Left kidney (tissue), 2 donors: ENCODE measurements around the gene RALA. TPM values are rescaled to one million over a fixed set of nuclear protein-coding genes. Genes with fewer than 3 reads are reported as not detected.
"Not testable (repeated sequence)": the region's sequence is repeated elsewhere in the genome, so short reads cannot be mapped to it uniquely, and the experiment has no call there.

Experiments
- DNase-seq: peaks from one replicate; pipeline ENCODE4 v3.0.0-alpha.2; 2013
- polyA plus RNA-seq: library from polyadenylated mRNA; unstranded; fragments of 120-200 nt; gene quantifications from one replicate; pipeline ENCODE4 v1.2.1, GENCODE V29; 2013; ENCODE audit not compliant: insufficient read length

Gene RALA
- polyA plus RNA-seq, 1 donor = 73.4 TPM

DNA sequence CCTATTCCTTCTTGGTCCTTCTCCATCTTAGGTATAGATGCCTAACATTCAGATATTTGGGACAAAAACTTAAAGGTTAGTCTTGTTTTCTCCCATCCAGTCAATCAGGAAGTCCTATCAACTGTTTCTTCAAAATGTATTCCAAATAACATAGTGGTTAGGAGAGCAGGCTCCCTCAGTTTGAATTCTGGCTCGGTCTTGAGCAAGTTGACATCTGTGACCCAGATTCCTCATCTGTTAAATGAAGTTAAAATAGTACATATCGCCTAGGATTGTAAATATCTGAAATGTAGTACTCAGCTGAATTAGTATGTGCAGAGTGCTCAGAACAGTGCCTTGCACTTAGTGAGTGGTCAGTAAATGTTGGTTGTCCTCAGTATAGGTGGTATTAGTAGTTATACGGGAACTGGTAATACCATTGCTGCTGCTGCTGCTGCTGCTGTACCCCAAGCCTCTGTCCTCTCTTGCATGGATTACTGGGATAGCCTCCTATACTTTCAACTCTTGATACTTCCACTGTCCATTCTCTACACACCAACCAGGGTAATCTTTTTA lies 58.6 kb downstream of the RALA start:
- no peak for DNase-seq

DNA sequence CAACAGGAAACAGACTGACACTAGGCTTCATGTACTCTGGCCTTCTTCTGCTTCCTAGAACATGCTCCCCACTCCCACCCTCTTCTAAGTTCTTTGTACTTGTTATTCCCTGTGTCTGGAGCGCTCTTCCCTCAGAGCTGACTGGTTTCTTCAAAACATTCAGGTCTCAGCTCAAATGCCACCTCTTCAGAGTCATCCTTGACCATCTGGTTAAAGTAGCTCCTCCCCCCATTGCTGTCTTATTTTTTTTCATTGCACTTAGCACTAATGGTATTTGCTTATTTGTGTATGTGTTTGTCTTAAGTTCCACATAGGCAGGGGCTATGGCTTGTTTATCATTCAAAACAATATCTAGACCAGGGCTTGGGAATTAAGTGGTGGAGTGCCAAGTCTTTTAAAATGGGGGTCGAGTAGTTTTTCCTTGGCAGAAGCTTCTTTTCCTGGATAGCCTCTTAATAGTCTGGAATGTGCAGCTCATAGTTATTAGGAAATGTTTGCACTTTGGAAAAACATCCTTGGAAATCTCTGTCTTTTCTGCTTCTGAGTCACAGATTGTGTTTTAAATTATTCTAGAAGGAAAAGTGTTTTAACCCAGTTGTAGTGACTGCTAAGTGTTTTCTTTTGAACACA lies 60.0 kb downstream of the RALA start:
- DNase-seq = no peak

DNA sequence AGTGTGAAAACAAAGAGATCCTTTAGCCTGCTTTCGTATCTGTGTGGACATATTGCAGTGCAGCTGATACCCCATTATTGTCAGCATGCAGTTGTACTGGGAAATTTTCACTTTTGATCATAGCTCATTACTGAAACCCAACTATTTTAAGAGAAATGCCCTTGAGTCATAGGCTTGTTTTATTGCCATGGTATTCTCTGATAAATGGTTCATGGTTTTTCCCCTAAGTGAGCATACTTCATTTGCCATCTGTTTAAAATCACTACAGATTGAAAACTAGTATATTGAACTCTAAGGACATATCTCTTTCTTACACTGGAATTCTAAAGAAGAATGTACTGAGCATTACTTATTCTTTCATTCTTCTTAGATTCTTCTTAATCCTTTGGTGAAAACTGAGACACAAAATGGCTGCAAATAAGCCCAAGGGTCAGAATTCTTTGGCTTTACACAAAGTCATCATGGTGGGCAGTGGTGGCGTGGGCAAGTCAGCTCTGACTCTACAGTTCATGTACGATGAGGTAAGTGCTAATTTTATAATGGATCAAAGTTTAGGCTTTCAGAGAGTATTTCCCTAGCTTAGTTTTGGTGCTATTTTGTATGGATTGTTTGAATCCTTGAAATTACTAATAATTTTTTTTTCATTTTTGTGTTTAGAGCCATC lies 63.0 kb downstream of the RALA start:
- DNase-seq = no peak

DNA sequence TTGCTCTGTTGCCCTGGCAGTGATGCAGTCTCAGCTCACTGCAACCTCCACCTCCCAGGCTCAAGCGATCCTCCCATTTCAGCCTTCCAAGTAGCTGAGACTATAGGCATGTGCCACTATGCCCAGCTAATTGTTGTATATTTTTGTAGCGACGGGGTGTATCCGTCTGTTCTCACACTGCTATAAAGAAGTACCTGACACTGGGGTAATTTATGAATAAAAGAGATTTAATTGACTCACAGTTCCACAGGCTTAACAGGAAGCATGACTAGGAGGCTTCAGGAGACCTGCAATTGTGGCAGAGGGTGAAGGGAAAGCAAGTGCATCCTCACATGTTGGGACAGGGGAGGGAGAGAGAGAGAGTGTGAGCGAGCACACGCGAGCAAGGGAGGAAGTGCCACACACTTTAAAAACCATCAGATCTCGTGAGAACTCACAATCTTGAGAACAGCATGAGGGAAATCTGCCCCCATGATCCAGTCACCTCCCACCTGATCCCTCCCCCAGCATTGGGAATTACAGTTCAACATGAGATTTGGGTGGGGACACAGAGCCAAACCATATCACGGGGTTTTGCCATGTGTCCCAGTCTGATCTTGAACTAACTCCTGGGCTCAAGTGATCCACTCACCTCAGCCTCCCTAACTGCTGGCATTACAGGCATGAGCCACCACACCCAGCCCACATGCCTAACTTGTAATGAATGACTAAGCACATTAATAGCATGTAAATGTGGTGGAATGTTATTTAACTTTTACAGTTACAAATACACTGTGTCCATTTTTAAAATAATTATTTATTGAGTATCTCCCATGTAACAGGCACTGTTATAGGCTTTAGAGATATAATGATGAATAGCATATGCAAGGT lies 65.5 kb downstream of the RALA start:
- no peak for DNase-seq

DNA sequence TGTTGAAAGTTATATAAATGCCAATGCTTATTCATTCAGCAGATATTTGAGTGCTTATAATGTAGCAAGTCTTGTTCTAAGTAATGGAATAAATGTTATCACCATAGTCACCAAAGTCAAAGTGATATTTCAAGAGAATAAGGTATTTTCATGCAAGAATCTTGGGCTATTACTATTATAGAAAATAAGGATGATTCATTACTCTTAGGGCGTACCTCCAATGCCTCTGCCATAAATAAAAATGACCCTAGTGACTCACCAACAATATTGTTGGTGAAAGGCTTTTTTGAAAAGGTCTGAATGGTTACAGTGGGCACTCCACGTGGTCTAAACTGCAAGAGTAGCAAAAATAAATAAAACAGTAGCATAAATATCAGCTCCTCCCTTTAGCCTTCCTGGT lies 68.4 kb downstream of the RALA start:
- DNase-seq = no peak

DNA sequence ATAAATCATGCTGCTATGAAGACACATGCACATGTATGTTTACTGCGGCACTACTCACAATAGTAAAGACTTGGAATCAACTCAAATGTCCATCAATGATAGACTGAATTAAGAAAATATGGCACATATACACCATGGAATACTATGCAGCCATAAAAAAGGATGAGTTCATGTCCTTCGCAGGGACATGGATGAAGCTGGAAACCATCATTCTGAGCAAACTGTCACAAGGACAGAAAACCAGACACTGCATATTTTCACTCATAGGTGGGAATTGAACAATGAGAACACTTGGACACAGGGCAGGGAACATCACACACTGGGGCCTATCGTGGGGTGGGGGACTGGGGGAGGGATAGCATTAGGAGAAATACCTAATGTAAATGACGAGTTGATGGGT lies 69.7 kb downstream of the RALA start:
- not testable (repeated sequence) for DNase-seq

DNA sequence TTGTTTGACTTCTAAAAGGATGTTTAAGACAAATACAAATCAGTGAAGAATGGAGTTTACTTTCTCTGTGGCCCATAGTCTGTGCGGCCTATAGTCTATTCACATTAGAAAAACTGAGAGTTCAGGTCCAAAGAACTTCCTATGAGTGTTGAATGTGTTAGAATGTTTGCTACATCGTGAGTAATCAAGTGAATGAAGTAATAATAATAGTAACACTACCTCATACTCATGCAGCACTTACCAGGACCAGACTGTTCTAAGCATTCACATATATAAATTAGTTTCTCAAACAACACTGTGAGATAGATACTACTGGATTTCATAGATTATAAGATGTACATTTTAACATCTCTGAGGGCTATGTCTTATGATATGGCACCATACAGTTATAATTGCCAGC lies 70.4 kb downstream of the RALA start:
- DNase-seq = no peak

DNA sequence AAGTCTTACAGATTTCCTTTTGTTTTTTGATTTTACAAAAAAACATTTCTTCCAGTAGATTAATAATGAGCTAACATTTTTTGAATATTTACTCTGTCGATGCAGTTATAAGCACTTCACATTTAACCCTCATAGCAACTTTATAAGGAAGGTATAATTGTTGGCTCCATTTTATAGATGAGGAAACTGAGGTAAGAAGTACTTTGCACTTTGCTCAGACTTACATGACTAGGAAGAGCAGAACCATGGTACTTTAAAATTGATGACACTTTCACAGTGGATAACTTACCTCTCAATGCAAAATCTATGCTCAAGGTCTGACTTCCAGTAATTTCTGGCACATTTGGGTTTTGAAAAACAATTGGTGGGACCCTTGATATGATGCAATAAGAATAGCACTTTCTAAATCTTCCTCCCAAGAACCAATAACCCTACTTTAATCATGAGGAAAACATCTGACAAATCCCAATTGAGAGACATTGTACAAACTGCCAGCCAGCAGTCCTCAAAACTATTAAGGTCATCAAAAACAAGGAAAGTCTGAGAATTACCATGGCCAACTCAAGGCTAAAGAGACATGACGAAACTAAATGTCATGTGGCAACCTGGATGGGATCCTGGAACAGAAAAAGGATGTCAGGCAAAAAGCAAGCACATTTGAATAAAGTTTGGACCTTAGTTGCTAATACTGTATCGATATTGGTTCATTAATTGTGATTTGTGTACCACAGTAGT lies 72.6 kb downstream of the RALA start:
- no peak for DNase-seq

DNA sequence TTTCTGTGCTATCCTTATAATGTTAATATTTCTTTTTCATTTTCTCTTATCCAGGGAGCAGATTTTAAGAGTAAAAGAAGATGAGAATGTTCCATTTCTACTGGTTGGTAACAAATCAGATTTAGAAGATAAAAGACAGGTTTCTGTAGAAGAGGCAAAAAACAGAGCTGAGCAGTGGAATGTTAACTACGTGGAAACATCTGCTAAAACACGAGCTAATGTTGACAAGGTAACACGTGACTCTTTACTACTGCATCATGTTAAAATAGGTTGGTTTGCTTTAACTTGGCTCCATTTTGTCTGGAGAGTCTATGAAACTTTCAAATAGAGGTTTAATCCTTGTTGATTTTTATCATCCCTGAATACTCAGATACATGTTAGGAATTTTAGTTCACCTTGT lies 73.3 kb downstream of the RALA start:
- DNase-seq = no peak

DNA sequence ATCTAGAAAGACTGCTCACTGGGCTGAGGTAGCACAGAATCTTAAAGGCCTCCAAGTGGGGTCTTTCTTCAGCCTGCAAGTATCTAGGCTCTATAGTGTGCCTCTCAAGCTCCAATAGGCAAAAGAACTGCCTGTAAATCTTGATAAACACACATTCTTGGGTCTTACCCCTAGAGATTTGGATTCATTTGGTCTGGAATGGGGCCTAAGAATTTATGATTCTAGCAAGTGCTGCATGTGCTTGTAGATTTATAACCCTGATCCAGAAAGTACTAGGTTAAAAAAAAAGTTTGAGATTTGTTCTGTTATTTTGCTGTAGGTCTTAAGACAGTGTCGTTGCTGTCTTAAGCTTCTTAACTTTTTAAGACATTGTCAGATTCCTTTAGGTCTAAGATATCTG lies 74.1 kb downstream of the RALA start:
- DNase-seq = no peak

DNA sequence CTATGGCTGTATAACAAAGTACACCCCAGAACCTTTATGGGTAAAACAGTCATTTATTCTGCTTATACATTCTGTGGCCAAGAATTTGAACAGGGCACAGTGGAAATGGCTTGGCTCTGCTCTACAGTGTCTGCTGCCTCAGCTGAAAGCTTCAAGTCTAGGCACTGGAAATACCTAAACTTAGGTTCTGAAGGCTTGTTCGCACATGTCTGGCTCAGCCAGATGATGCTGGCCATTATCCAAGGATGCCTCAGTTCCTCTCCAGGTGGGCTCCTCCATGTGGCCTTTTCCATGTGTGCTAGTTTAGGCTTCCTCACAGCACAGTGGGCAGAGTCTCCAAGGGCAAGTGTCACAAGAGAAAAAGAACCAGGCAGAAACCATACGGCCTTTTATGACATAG lies 76.8 kb downstream of the RALA start:
- DNase-seq = no peak

DNA sequence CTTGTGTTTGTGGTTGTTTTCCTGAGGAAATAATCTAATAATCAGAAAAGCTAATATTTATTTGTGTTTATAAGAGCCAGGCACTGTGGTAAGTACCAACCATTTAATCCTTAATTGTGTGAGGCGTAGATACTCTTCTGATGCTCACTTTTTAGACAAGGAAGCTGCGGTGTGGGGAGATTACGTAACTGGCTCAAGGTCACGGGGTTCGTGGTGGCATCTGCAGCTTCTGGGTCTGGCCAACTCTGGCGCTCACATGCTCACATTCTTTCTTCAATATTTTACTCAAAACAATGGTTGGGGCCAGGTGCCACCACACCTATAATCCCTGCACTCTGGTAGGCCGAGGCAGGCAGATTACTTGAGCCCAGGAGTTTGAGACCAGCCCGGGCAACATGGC lies 77.6 kb downstream of the RALA start:
- no peak for DNase-seq

DNA sequence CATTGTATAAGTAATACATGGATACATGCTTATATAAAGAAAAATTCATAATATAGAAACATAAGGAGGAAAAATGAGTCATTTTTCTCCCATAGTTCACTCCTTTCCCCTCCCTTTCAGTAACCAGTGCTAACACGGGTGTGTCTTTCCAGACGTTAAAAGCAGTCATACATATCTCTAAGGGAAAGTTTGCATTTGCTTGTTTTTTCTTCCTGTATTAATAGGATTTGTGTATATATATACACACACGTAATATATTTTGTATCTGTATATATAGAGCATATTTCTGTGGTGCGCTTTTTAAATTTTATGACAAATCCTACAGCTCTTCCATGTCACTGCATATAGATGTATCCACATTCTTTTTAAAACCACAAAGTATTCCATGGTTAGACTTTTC lies 78.8 kb downstream of the RALA start:
- no peak for DNase-seq

DNA sequence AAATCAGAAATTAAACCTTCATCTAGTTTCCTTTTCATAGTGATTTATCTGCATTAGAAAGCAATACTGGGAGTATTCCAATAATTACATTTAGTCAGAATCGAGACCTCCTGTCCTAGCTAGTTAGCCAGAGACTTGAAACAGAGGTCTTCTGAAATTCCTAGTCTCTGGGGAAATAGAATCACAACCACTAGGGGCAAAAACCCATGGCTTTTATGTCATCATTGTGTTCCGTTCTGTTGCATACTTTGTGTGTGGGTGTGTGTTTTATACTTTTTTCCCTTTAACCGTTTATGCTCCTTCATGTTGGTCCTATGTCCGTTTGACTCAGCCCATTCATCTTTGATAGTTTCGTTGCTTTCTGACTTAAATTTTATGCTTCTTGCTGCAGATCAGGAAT lies 79.8 kb downstream of the RALA start:
- DNase-seq = no peak

DNA sequence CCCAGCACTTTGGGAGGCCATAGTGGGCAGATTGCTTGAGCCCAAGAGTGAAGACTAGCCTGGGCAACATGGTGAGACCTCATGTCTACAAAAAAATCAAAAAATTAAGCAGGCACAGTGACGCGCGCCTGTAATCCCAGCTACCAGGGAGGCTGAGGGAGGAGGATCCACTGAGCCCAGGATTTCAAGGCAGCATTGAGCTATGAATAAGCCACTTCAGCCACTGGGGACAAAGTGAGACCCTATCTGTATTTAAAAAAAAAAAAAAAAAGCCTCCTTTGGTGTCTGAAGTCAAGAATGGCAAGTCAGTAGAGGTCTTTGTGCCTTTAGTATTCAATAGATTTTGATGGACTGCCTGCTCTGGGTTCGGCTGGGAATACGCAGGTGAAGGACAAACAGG lies 85.7 kb downstream of the RALA start:
- no peak for DNase-seq

DNA sequence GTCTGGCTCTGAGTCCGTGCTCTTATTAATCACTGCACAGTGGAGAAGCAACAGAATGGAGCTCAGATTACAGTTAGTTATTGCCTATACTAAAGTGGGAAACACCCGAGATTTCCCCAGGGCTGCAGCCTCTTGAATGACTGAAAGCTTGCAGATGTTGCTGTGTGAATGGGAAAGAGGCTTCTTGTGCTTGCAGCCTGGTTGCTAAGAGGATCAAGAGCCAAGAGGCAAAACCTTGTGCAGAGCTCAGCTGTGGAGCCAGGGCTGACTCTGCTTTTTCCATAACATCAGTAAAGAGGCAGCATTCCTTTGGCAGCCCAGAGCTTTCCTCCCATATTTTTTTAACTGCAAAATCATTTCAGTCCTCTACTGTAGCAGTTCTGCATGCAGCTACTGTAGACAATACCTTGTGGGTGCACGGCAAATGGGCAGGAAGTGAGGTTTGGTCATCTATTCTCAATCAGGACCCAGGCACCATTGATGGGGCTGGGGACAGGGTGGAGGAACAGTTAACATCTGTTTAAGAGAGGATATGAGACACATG lies 86.5 kb downstream of the RALA start:
- peak; percentile 74 for DNase-seq

DNA sequence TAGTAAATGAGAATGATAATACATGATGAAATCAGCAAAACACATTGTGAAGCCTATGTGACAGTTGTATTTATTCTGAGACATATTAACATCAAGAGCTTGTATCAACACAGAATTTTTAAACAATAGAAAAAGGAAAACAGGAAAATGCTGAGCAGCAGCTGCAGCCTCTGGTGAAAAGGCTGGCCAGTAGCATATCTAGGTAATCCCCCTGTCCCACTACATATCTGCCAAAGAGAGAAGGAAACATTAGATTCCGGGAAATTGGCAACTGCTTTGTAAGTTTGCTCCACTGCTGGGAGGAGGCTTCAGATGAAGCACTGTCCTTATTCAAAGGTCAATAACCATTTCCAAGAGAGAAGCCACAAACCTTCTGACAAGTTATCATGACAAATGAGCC lies 89.4 kb downstream of the RALA start:
- DNase-seq = no peak

DNA sequence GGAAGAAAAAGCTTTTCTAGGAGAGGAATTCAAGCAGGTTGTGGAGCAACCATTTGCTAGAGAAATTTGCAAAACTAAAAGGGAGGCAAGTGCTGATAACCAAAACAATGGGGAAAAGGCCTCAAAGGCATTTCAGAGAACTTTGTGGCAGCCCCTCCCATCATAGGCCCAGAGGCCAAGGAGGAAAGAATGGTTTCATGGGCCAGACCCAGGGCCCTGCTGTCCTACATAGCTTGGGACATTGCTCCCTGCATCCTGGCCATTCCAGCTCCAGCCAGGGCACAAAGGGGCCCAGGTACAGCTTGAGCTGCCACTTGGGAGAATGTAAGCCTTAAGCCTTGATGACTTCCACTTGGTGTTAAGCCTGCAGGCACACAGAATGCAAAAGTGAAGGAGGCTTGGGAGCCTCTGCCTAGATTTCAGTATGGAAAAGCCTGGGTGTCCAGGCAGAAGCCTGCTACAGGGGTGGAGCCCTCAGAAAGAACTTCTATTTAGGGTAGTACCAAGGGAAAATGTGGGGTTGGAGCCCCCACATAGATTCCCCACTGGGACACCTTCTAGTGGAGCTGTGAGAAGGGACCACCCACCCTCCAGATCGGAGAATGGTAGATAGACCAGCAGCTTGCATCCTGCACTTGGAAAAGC lies 91.2 kb downstream of the RALA start:
- no peak for DNase-seq

DNA sequence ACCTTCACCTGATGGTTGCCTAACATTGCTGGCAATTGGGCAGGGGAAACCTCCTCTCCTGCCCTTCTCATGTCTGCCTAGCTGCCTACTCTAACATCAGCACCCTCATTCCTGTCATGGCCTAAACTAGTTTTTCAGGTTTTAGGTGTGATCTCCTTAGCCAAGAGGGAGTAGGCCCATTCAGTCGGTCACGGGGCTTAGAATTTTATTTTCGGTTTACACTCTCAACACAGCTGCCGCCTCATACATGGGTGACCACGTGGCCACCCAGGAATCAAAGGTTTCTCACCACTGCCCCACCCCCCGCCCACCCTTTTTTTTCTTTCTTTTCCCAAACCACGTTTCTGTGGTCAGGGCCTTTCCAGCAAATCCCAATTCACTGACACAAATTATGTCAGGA lies 97.2 kb downstream of the RALA start:
- peak; percentile 46 for DNase-seq

DNA sequence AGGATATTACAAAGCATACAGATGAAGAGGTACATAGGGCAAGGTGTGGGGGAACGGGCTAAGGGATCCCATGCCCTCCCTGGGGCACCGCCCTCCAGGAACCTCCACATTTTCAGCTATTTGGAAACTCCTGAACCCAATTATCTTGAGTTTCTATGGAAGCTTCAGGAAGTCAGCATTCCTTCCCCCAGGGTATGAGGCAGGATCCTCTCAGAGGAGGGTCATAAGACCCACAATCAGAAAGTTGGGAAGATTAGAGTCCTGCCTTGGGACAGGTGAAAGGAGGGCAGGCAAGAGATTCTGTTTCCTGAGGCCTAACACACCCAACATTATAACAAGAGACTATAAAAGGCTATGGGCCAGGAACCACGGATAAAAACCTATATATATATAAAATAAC lies 98.0 kb downstream of the RALA start:
- DNase-seq = no peak

DNA sequence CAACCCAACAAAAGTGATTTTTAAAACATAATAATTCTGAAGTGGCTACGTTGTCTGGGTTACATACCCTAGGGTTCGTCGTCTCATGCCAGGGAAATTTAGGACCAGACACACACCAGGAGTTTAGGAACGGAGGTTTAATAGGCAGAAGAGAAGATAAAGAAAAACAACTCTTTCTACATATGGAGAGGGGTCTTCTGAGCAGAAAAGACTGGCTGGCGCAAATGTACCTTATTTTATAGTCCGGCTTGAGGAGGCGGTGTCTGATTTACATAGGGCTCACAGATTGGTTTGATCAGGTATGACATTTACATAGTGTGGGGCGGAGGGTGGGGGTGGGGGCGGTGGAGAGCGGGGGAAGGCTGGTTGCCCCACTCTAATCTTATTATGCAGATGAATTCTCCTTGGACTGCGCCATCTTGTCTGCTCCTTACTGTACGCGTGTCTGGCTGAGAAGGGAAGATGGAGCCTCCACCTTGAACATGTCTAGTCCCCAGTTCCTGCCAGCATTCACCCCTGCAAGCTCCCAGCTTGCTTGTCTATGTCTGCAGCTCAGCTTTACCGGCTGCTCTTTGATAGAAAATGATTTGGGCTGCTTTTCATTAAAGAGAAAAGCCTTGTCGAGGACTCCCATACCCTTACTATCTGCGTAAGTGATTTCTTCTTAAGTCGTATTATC lies 98.7 kb downstream of the RALA start:
- no peak for DNase-seq
